ENCODE results near the gene TP53TG5.

Gene TP53TG5

DNA sequence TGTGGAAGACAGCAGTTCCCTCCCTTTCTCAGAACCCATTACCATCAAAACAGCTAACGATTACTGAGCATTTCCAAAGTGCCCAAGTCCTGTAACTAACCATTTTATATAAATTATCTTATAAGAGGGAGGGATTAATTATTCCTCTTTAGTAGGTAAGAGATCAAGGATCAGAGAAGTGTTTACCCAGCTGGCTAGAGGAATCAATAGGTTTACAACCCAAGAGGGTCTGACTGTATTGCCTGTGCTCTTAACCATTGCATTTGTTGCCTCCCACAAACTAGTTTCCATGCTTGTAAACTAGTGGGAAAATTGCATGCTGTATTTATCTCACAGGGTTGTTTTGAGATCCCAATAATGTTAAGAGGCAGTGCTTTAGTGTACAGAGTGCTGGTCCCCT is 26.3 kb upstream of the TP53TG5 start:
- peak; percentile 61 for DNase-seq

DNA sequence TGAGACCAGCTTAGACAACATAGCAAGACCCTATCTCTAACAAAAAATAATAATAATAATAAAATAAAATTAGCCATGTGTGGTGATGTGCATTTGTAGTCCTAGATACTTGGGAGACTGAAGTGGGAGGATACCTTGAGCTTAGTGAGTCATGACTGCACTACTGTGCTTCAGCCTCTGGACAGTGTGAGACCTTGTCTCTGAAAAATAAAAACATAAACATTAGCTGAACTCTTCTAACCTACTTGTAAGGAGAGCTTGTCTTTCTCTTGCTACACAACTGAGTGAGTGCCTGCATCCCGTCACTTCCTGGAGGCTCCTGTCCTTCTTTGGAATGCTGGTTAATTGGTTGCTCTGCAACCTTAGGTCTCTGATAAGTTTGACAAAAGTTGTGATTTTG is 24.8 kb upstream of the TP53TG5 start:
- DNase-seq: no peak

DNA sequence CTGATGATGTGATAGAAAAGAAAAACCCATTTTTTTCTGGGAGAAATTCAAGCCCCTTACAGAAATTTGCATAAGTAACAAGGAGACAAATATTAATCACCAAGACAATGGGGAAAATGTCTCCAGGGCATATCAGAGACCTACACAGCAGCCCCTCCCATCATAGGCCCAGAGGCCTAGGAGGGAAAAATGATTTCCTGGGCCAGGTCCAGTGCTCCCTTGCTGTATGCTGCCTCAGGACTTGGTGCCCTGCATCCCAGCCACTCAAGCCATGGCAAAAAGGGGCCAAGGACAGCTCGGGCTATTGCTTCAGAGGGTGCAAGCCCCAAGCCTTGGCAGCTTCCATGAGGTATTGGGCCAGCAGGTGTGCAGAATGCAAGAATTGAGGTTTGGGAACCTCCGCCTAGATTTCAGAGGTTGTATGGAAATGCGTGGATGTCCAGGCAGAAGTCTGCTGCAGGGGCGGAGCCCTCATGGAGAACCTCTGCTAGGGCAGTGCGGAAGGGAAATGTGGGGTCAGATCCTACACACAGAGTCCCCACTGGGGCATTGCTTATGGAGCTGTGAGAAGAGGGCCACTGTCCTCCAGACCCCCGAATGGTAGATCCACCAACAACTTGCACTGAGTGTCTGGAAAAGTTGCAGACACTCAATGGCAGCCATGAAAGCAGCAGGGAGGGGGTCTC is 22.4 kb upstream of the TP53TG5 start:
- no peak for DNase-seq

DNA sequence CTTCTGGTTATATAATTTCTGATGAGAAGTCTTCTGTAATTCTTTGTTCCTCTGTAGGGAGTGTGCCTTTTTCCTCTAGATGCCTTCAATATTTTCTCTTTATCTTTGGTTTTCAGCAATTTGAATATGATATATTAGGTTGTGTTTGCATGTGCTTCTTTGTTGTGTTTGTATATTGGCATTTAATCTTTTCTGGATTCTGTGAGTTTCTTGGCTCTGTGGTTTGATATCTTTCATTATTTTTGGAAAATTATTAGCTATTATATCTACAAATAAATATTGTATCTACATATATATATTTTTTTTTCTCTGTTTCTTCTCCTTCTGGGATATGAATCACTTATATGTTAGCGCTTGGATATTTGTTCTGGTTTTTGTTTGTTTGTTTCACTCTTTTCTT is 20.9 kb upstream of the TP53TG5 start:
- no peak for DNase-seq

DNA sequence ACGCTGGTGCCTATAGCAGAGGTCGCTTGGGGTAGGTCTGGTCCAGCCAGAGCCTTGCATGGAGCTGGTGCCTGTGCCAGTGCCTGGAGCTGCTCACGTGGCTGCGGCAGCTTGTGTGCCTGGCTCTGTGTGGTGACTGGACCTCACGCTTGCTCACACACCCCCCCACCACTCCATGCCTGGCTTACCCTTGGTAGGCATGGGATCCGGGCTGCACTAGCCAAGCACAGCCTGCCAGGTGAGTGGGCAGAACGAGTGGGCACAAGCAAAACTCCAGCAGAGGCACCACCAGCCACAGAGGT is 16.9 kb upstream of the TP53TG5 start:
- DNase-seq: no peak

DNA sequence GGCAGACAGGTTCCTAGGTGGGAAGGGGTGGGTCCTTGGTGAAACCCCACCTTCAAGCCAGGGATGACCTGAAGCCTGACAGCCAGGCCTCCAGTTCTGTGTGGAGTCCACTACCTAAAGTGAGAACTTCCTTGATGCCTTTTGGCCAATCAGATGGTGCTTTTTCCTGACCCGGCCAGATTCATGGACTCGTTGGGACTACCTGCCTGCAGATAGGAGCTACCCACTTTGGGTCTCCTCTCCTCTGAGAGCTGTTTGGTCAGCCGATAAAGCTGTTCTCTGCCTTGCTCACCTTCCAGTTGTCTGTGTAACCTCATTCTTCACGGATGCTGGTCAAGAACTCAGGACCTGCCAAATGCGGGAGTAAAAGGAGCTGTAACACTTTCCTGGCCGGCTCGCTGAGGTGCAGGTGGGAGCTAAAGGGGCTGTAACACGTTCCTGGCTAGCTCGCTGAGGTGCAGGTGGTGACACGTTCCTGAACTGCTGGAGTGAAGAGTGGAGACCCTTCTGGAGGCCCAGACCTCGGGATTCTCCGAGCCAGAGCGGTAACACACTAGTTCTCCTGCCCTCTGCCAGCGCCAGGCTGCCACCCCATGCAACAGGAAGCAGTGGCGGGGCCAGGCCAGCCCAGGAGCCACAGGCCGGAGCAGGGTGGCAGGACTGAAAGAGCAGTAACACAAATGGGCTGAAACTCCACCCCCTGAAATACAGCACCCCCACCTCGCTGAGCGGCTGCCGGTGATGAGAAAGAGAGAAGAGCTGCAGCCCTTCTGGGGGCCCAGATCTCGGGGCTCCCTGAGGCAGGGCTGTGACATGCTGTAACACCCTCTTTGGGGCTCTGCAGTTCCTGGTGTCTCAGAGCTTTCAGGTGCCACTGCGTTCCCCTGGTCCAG is 16.3 kb upstream of the TP53TG5 start:
- no peak for DNase-seq

DNA sequence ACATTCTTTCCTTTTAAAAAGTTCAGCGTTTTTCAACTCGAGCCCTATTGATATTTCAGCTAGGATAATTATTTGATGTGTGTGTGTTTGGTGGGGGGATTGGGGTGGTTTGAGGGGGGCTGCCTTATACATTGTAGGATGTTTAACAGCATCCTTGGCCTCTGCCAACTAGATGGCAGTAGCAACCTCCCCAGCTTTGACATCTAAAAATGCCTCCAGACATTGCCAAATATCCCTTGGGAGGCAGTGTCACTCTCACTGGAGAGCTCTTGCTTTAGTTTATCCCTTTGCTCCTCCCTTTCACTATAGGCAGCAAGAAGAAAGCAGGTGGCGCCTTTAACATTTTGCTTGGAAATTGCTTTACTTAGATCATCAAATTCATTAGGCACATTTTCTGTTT is 14.6 kb upstream of the TP53TG5 start:
- DNase-seq: no peak

DNA sequence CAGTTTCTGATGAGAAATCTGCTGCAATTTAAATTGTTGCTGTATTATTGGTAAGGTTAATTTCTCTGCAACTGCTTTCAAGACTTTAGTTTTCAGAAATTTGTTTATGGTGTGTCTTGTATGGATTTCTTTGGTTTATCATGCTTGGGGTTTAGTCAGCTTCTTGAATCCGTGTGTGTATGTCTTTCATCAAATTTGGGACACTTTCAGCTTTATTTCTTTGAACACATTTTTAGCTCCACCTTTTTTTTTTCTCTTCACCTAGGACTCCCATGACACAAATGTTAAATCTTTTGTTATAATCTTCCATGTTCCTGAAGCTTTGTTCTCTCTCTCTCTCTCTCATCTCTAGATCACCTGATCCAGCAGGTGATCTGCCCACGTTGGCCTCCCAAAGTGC is 13.4 kb upstream of the TP53TG5 start:
- no peak for DNase-seq

DNA sequence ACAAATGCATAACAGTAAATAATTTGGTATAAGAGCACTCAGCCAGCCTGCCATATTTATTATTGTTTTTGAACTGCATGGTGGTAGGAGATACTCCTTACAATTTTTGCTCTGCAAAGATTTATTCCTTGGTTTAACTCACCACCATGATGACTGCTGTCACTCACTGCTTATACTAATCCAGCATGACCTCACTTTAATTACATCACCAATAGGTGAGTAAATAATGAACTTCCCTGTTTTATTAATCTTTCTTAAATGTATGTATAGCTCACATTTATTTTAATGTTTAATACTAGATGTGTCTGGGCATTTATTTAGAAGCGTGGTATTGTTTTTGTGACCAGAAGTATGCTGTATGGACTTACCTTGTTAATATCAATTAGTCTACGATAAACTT is 12.8 kb upstream of the TP53TG5 start:
- no peak for DNase-seq

DNA sequence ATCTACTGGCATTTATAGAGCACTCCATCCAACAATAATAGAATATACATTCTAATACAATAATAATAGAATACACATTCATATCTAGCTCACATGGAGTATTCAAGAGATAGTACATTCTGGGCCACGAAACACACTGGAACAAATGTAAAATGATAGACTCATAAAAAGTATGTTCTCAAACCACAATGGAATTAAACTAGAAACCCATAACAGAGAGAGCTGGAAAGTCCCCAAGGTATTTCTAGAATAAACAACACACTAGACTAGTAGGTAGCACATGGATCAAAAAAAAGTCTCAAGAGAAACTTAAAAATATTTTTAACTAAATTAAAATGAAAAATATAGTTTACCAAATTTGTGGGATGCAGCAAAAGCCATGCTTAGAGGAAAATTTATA is 9.1 kb upstream of the TP53TG5 start:
- no peak for DNase-seq

DNA sequence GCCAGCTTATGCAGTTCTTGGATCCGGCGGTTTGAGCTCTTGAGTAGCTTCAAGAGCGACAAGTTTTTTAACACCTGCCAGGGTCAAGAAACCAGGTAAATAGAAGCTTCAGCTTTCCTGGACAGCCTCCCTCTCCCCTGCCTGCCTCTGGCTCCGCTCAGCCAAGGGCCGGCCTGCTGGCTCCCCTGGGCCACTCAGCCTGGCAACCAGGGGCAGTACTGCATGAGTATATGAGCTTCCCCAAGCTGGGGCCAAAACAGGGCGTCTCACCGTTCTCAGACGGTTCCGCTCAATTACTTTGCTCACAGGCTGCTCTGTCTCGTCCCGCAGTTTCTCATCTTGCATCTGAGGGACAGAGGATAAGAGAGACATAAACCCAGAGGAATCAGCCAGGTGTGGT is 856 bp downstream of the TP53TG5 start:
- no peak for DNase-seq

DNA sequence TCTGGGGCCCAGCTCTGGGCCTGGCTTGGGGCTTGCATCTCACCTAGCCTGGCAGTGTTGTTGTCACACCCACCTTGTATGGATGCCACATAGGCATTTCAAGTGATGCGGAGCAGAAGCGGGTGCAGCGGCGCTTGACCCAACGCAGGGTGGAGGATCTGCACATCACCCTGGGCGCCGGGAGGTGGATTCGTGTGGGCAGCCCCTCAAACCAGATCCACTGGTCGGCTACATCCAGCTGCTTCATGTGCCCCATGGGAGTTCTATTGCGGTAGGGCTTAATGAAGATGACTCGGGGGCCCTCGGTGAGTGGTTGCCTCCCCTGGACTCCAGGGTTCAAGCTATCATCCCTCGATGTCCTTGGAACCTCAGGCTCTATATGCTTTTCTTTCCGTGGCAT is 3.2 kb downstream of the TP53TG5 start:
- no peak for DNase-seq

DNA sequence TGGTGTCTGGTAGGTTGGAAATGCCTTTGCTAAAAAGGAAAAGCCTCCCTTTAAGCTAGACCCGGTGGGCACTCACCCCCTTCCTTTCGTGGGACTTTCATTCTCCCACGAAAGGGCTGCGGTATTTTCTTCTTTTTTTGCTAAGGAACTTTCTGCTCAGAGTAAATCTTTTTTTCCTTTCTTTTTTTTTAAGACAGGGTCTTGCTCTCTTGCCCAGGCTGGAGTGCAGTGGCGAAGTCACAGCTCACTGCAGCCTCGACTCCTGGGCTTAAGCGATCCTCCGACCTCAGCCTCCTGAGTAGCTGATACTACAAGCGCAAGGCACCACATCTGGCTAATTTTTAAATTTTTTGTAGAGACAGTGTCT is 4.0 kb downstream of the TP53TG5 start:
- DNase-seq: no peak

DNA sequence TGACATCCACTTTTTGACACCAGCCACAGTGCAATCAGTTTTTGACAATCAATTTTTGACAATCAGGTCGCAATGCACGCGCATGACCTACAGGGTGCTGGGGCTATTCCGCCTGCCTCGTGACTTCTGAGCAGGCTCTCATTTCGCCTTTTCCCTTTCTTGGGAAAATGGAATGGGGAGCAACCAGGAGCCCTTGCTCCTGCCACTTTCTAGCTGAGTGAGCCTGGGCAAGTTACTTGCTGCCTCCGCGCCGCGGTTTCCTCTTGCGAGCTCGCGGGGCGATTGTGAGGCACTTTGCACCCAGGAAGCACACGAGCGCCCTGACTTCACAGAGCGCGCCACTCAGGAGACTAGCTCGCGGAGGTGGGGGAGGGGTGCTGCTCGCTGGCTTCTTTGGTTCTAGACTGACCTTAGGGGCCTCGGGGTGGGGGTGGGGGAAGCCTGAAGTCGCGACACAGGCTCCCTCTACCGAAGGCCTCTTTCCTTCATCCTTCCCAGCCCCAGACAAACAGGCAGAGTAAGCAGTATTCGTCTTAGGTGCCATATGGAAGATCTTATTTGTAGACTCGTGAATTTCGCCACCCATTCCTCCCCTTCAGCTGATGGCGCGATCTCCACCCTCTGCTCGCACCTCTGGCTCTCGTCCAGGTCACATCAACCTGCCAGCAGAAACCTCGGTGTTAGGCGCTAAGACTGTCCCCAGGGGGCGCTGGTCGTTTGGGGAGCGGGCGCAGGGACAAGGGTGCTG is 4.6 kb downstream of the TP53TG5 start:
- no peak for DNase-seq

DNA sequence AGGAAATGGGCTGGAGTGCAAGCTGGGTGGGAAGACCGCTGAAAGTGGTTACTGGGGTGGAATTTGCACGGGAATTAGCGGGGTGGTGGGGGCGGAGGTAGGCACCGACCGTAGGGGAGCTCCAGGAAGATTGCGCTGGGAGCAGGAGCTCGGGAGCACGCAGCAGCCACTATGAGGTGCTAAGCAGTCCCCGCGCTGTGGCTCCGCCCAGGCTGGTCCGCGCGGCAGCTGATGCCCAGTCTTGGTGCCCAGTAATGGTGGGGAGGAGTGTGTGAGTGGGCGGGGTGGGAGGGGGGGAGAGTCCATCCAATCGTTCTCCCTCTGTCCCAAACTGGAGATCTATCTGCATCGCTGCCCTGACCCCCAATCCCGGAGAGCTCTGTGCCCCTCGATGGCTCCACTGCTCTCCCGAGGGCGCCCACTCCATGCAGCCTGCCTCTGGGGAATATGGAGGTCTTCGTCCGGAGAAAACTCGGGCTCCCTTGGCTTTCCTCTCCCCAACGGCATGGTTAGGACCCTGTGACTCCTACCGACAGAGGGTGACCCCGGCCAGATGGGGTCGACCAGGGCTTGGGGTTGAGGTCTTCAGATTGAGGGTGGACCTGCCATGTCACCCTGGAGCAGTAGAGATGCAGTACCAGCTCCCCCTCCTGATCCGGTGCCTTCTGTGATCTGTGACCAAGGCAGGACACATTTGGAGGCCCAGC is 5.3 kb downstream of the TP53TG5 start:
- DNase-seq: no peak

DNA sequence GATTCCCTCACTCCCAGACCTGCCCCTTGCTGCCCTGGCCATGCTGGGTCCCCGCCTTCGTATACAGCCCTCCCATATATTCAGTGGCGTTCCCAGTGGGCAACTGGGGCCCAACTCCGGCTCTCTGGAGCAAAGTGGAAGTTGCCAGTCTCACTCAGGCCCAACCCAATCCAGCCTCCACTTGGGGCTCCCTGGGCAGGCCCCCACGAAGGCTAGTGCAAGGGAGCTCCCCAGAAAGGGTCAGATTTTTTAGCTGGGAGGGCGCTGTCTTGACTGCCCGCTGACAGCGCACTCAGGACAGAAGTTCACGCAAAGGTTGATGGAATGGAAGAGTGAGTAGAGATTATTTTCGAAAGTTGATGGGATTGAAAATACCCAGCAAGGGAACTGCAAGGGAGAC is 5.9 kb downstream of the TP53TG5 start:
- no peak for DNase-seq

DNA sequence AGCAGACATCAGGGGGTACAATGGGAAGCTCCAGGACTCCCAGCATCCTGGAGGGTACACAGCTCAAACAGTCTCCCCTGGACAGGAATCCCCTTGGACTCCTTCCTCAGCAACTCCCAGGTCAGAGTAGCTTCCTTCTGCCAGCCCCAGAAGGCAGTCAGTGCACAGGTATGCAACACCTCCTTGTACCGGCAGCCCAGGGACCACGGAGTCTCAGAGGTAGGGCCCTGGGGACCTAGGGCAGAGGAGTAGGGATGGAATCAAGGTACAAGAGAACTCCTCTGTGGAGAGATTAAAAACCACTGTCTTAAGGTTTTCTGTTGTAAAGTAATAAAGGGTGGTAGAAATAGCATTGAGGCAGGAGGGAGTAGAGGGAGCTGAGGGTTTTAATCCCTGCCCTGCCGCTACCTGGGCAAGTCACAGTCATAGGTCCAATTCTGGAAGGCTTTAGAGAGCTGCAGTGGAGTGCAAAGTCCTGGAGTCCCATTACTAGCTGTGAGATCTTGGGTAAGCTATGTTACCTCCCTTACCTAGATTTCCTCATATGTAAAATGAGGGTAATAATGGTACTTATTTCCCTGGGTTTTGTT is 7.5 kb downstream of the TP53TG5 start:
- no peak for DNase-seq

DNA sequence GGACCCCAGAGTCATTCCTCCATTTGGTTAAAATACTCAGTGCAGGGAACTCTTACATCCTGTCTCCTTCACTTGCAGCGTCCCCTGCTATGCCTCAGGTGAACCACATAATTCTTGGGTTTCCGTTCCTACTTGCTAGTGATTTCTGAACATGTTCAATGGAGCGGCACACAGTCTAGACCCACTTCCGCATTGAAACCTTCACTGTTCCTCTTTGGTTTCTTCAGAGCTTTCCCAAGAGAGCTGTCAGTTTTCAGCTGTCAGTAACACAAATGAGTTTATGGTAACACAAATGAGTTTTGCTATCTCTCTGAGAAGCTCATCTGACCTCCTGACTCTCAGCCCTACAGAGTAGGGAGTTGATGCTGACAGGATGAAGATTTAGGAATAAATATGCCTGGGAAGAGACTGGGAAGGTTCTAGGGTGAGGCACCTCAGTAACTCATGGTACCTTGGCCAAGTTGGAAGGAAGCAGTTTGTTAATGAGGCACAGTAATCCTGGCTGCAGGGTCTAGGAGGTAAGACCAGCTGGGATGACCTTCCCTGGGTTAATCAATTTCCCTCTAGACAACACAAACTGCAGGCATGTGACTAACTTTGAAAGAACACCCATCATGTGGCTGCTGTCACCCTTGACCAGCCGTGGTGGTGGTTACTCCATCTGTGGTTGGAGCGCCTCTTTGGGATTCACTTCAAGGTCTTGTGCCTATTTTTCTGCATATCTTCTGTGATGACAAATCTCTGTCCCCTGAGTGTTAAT is 9.7 kb downstream of the TP53TG5 start:
- no peak for DNase-seq

DNA sequence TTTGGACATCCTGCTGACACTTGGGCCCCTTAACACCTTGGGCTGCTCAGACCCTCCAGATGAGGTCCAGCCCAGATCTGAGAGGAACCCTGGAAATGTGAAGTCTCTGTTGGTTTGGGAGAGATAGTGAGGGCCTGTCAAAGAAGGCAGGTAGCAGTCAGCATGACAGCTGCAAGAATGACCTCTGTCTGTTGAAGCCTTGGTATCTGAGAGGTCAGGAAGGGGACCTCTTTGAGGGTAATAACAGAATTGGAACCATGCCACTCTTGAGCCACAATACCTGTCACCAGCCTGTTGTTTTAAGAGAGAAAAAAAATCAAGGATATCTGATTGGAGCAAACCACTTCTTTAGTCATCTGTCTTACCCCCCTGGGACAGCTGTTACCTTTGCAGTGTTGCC is 11.0 kb downstream of the TP53TG5 start:
- DNase-seq: no peak

DNA sequence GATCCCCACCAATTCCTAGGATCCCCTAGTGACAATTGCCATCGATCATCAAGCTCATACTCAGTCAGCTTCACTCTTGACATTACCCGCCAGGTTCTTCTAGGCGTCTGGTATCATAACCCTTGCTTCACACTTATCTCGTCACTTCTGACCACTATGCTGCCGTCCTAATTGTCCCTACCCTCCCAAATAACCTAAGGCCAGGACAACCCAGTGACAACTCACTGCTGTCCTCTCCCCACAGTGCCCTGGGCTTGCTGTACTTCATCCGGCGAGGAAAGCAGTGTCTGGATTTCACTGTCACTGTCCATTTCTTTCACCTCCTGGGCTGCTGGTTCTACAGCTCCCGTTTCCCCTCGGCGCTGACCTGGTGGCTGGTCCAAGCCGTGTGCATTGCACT is 11.5 kb downstream of the TP53TG5 start:
- no peak for DNase-seq

DNA sequence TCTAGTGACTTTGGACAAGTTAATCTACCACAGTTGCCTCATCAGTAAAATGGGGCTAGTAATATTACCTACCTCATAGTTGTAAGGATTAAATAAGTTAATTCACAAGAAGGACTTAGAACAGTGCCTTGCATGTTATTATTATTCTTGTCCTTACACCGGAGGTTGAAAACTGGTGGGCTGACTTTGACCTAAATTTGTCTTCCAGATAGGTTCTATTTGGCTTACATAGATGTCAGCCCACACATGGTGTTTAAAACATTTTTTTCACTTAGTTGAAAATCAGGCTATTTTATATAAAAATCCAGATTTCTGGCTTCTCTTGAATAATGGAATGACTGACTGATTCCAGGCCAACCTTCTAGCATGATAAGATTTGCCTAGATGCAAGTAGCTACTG is 11.9 kb downstream of the TP53TG5 start:
- DNase-seq: no peak

DNA sequence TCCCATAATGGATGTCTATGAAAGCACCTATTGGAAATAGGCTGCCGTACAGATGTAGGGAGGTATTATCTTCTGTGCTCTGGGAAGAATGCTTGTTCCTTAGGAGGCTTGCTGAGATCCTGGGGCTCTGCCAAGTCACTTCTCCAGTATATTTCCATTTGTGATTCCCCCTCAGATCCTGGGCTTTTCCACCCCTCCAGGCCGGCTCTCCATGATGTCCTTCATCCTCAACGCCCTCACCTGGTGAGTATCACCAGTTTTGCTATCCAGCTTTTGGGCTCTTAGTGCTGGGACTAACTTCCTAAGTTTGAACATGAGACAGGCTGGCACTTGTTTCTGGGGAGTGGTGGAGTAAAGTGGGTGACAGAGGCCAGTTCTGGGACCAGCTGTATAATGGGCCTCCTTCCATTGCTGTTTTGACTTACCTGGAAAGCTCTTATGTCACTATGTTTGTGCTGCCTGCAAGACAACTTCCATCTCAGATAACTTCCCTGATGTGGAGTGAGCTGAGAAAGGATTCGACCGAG is 12.6 kb downstream of the TP53TG5 start:
- no peak for DNase-seq
